GM08714 (cell line): Measurements from ENCODE around the gene GABRB3.

Source experiments
- H3K4me3 ChIP-seq: fragments of 200-500 bp; sonication (Bioruptor generic); 2 replicates; pipeline ENCODE4 v1.5.1; 2014; ENCODE audit warnings: mild to moderate bottlenecking, low read length, inconsistent platforms
- ZNF274 ChIP-seq: IDR thresholded peaks from 2 replicates; pipeline ENCODE4 v1.6.1; 2012; ENCODE audit warnings: mild to moderate bottlenecking, low read depth, low read length

Gene GABRB3

DNA sequence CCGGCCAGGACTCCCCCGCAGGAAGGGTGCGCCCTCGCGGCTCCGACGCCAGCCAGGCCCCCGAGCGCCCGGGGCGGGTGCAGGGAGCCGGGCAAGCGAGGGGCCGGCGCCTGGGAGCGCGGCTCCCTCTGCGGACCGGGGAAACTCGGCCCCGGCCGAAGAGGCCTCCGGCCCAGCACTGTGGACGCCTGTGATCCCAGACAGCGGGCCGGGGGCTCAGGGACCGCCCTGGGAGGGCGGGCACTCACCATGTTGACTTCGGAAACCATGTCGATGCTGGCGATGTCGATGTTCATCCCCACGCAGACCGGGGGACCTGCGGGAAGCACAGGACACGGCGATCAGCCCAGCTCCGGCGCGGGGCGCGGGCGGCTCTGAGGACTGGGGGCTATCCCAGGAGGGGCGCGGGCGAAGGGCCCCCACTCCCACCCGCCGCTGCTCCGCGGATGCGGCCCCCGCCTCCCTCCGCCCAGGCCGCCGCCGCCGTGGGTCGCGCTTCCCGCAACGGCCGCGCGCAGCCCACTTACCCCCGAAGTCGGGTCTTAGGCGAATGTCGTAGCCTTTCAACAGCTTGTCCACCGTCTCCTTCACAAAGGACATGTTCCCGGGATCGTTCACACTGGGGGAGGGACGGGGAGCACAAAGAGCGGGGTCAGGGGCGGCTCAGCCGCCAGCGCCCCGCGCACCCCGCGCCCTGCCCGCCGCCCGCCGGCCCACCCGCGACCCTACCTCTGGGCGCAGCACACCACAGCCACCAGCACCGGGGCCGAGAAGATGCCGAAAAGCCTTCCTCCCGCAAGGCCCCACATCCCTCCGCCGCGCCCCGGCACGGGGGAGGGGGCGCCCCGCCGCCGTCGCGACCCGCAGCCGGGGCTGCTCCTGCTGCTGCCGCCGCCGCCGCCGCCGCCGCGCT is at the start of gene GABRB3:
Gene GABRB3, minus strand, starts transcription at position 913 of the 913 bp plus-strand sequence.
- H3K4me3 ChIP-seq, result no peak within 1 kb of the TSS
- no peak for TF ChIP-seq ZNF274

DNA sequence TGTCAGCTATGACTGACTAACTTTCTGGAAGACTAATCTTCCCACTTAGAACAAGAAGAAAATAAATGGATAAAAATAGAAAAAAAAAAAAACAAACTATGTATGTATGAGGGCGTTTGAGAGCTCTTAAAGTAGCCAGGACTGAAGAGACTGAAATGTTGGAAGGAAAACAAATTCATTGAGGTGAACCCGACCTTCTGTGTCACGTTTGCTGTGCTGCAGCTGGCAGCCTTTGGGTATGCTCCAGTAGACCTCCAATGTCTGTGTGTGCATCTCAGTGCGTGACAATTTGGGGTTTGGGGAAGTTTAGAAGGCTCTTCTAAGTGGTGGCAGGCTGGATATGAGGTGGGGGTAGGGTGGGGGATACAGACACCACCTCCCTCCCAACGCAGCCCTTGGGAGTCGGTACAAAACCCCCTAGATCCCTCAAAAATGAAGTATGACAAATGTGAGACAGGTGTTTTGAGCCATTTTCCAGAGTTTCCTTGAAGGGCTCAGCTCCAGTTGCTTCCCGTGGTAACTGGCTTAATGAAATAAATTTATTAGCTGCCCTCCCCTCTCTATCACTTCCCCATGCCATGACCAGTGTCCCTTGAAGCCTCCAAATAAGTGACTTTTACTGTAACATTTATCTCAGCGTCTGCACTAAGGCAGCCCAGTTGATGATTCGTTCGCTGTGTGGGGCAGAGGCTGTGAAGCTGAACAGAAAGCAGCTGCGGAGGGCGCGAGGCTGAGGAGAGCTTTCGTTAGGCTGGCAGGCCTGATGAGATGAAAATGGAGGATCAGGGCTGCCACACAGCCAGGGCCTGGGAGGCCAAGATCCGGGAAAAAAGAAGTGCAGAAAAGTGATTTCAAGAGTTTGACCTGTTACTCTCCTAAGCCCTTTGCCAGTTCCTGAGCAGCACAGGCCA is 34.9 kb upstream of the GABRB3 start:
- no peak for TF ChIP-seq ZNF274
- no peak overlapping the region for H3K4me3 ChIP-seq

DNA sequence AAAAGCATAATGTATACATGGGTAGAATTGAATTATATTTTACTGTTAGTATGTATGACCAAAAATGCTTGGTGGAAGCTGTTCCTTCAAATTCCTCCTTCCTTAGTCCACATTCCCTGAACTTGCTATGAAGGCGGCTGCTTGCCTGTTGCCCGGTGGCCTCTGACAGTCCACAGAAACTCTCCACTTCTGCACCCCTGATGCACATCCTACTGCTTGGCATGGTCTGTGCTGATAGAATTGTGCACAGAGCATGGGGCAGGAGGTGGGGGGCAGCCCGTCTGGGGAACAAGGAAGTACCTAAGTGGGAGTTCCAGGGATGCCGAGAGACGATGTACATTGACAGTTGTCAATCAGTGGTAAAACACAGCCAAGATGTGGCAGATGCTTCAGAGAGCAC is 33.7 kb upstream of the GABRB3 start:
- TF ChIP-seq ZNF274, result no peak
- no peak overlapping the region for H3K4me3 ChIP-seq

DNA sequence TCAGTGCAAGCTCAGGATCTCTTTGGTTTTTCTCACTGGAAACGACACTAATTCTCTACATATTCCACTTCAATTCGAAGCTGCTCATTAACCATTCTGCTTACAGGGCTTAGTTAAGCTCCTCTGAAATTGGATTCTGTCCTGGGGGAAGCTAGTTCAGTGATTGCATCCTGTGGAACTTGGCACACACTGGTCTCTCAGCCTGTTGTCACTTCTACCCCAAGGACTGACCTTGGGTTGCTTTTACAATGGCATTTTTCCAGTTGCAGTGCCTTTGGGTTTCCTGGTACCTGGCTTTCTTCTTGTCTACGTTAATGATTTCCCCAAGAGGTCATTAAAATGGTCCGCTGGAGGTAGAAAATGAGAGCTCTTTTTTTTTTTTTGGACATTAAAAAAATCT is 33.3 kb upstream of the GABRB3 start:
- no peak for TF ChIP-seq ZNF274
- H3K4me3 ChIP-seq, result no peak overlapping the region

- TF ChIP-seq ZNF274, result no peak
- H3K4me3 ChIP-seq, result no peak overlapping the region
These were observed 32.6 kb upstream of the GABRB3 start for GRCh38 chr15:26805470-26805869.

DNA sequence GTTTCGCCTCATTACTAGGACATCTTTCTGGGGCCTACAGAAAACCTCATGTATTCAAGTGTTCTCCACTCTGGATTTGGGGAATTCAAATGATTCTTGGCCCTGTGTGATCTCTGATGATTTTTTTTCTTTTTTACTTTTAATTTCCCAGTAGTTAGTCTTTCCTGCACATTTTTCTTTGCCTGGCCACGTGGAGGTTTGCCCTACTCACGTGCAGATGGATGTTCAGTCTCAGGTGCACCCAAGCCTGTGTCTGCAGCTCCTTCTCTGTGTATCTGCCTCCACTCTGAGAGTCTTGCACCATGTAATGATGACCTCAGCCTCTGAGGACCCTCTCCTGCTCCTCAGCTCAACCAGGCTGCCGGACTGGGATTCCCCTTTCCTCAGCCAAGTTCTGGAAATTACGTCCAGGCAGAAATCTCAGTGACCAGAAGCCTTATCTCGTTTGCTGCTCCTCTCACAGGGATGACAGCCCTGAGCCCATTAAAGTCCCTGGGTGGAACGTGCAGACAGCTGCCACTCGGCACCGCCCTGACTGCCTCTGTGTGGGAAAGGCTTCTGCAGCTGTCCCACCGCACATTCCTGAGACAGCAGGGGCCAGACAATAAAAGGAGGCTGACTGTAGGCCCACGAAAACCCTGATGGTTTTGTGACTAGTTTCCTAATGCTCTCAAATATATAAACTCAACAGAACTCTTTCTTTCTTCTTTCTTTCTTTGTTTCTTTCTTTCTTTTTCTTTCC is 31.4 kb upstream of the GABRB3 start:
- TF ChIP-seq ZNF274, result no peak
- H3K4me3 ChIP-seq, result no peak overlapping the region

DNA sequence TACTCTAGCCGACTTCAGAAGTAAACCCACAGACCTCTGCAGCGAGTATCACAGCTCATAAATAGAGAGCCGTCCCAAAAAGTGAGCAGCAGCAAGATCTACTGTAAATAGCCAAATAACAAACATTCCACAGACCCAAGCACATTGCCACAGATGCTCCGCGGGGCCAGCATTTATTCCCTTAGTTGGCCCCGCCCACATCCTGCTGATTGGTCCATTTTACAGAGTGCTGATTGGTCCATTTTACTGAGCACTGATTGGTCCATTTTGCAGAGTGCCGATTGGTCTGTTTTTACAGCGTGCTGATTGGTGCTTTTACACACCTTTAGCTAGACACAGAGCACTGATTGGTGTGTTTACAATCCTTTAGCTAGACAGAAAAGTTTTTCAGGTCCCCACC is 17.3 kb upstream of the GABRB3 start:
- no peak overlapping the region for H3K4me3 ChIP-seq
- no peak for TF ChIP-seq ZNF274

DNA sequence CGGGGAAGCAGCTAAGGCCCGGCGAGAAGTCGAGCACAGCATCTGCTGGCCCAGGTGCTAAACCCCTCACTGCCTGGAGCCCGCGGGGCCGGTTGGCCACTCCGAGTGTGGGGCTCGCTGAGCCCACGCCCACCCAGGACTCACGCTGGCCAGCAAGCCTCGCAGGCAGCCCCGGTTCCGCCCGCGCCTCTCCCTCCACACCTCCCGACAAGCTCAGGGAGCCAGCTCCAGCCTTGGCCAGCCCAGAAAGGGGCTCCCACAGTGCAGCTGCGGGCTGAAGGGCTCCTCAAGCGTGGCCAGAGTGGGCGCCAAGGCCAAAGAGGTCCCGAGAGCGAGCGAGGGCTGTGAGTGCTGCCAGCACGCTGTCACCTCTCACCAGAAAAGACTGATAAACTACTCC is 8.9 kb upstream of the GABRB3 start:
- TF ChIP-seq ZNF274, result no peak
- H3K4me3 ChIP-seq, result no peak overlapping the region

DNA sequence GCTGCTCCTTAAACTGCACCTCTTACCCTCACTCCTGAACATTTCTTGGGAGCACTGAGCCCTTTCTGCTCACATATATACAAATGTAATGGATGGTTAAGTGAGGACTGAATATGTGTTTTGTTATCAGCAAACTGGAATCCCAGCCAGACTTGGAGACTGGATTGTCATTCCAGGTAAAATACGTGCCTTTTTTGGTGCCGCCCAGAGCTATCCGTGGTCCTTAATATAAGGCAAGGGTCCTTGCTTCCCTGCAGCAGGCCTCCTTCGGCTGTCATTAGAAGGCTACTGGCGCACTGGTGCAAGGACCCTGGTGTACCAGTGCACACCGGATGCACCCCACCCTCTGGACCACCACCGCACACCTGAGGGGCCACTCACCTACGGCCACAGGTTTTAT is 1.1 kb upstream of the GABRB3 start:
- no peak for TF ChIP-seq ZNF274
- no peak overlapping the region for H3K4me3 ChIP-seq

DNA sequence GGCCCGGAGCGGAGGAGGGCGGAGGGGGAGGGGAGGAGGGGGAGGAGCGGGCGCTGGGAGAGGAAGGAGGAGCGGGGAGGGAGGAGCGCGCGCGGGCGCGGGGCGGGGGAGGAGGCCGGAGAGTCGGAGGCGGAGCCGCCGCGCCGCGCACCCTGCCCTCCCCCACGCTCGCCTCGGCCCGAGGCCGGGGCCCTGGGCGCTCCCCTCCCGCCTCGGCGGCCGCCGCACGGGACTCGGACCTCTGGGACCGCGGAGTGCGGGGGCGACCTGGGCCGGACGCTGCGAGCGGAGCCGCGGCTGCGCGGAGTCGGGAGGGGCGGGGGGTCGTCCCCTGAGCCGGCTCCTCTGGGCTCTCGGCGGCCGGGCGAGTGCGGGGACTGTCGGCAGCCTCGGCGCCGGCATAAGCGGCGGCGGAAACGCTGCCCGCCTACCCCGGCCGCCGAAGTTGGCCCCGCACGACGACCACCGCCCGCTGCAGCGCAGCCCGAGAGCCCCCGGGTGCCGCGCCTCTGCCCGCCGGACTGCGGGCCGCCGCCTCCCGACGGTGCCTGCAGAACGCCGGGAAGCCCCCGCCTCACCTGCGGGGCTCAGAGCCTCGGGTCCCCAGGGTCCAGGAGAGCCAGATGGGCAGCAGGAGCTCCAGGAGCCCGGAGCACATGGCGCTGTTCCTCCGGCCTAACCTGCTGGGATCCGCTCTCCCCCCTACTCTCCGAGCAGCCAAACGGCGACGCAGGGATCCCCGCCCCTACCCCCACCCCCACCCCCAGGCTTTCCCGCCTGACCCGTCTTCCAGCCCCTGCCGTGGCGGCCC is 406 bp upstream of the GABRB3 start:
- no peak for TF ChIP-seq ZNF274
- no peak overlapping the region for H3K4me3 ChIP-seq

DNA sequence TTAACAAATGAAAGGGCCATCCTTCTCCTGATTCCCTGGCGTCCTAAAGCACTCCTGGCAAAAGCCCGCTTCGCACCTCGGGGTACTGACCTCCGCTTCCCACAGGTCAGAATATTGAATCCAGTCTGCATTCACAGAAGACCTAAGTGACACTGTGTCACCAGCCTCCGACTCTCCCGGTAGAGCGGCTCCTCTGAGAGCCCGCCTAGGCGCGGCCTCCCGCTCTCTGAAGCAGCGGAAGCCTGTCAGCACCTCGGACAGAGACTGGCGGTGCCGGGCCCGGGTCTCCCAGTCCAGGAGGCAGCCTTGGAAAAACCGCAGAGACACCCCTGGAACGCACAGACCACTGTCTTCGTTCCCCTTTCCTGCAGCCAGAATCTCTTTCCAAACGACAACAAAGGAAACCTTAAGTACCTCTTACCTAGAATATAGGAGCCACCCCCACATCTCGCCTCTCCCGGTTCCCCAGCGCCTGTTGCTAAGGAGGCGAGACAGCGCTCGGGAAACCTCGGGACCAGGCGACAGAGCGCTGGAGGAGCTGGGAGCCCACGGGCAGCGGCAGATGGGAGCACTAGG is 1.2 kb downstream of the GABRB3 start:
- no peak for TF ChIP-seq ZNF274
- no peak overlapping the region for H3K4me3 ChIP-seq

GRCh38 chr15:26771168-26771567 is 1.7 kb downstream of the GABRB3 start:
- H3K4me3 ChIP-seq, result no peak overlapping the region
- TF ChIP-seq ZNF274, result no peak

DNA sequence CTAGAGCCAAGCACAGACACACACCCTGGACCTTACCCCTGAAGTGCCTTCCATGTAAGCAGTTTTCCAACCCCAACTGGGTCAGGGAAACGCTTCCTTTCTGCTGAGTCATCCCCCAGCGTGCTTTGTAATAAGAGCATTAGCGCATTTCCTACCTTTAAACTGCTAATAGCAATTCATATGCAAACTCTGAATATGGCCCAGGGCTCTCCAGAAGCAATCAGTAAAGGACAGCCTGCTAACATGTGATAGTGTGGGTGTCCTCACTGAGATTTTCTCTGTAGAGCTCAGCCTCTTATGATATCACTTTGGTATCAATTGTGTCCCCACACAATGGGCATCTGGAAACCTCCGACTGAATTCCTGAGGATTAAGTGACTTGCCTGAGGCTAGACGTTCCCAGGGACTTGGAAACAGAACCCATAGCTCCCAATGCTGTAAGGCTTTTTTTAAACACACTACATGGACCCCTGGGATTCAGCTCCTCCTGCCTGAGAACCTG is 5.6 kb downstream of the GABRB3 start:
- TF ChIP-seq ZNF274, result no peak
- no peak overlapping the region for H3K4me3 ChIP-seq
